ENCODE results near the gene B3GNT3.

Gene B3GNT3, protein sequence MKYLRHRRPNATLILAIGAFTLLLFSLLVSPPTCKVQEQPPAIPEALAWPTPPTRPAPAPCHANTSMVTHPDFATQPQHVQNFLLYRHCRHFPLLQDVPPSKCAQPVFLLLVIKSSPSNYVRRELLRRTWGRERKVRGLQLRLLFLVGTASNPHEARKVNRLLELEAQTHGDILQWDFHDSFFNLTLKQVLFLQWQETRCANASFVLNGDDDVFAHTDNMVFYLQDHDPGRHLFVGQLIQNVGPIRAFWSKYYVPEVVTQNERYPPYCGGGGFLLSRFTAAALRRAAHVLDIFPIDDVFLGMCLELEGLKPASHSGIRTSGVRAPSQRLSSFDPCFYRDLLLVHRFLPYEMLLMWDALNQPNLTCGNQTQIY
- total RNA-seq, result 0.30 to 0.80 (median 0.41) reads per million in 4 donors

- peak in 3 of 5 donors; percentile 19 to 36 (median 28) for DNase-seq
Measured at GRCh38 chr19:17794731-17795494, at the start of gene B3GNT3. Gene B3GNT3, plus strand, starts transcription at chr19:17795138. Its CDS starts 12,670 bp downstream, at chr19:17807808.

DNA sequence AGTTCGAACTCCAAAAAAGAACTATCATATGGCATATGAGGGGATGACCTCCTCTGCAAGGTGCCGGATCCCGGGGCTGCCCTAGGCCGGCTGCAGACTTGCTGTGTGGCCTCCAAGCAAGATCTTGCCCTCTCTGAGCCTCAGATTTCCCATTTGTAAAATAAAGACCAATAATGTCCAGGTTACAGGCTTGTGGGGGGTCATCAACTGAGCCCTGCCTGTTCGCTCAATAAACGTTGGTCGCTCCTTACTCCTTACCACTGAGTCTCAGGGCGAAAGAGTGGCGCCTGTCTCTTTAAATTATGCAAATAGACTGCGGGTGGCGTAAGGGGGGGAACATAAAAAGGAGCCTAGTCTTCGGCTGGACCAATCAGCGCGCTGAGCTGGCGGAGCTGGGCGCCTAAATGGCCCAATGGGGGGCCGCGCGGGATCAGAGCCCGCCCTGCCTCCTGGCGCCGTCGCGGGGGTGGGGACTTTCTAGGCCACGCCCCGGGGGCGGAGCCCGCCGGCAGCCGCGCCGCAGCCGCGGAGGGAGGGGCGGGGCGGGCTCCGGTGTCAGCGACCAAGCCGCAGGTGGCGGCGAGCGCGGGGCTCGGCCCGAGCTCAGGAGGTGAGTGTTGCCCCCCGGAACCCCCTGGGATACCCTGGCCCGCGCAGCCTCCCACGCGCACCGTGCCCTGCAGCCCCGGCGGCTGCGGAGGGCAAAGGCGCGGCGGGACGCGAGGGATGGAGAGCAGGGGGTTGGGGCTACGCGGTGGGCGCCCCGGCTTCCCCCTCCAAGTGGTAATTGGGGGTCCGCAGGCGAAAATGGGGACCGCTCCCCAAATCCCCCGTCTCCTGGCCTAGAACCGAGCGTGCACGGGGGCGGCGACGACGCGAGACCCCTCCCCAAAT lies 47.5 kb upstream of the B3GNT3 start:
- peak; percentile 90 to 96 (median 94) for DNase-seq

DNA sequence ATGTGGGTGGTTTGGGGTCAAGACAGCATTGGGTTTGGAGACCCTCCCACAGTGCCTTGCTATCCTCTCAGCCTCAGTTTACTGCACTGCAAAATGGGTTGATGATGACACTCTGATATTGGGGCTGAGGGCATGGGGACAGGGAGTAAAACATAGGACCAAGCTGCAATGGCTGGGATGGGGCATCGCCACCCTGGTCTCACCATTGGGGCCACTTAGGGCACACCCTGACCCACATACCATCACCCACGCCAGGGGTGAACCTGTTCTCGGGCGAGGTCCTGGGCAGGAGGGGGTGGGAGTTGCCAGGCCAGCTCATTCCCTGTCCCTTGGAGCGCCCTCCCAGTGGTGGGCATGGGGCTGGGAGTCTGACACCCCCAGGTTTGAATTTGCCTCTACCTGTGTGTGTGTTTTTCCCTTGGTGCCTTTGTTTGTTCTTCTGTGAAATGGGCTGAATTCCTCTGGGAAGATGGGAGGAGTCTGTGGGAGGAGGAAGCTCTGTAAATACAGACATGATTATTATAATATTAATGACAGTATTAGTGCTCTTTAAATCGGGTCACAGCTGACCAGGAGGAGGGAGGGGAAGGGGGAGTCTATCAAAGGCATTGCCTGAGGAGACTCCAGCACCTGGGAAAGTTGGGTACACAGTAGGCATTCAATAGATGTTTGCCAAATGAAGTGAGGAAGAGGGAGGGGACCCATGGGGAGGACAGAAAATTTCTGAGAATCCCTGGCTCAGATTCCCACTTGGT lies 45.9 kb upstream of the B3GNT3 start:
- DNase-seq, result no peak

DNA sequence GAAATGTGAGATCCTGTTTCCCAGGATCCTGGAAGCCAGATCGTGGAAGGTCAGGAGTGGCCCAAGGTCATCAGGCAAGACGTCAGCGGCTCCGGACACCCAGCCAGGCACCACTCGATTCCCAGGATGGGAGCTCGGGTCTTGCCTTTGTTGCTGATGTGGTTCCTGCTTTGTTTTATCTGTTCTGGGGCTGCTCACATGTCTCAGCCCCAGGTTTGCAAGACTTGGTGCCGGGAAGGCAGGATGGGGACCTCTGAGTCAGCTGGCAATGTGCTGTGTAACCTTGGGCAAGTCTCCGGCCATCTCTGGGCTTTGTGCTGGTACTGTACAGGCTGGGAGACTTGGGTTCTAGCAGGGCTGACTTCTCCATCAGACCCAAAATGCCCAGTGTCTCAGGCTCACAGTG lies 45.0 kb upstream of the B3GNT3 start:
- peak in 1 of 5 donors; percentile 49 for DNase-seq

GRCh38 chr19:17751103-17751911 lies 43.6 kb upstream of the B3GNT3 start, which contains the start of gene FCHO1:
Gene FCHO1, plus strand, starts transcription at chr19:17751477. Its CDS starts 3,688 bp downstream, at chr19:17755165.
- DNase-seq, result peak; percentile 72 to 91 (median 80)

- peak in 1 of 5 donors; percentile 30 for DNase-seq
Measured at GRCh38 chr19:17751912-17752273, 43.0 kb upstream of the B3GNT3 start.

DNA sequence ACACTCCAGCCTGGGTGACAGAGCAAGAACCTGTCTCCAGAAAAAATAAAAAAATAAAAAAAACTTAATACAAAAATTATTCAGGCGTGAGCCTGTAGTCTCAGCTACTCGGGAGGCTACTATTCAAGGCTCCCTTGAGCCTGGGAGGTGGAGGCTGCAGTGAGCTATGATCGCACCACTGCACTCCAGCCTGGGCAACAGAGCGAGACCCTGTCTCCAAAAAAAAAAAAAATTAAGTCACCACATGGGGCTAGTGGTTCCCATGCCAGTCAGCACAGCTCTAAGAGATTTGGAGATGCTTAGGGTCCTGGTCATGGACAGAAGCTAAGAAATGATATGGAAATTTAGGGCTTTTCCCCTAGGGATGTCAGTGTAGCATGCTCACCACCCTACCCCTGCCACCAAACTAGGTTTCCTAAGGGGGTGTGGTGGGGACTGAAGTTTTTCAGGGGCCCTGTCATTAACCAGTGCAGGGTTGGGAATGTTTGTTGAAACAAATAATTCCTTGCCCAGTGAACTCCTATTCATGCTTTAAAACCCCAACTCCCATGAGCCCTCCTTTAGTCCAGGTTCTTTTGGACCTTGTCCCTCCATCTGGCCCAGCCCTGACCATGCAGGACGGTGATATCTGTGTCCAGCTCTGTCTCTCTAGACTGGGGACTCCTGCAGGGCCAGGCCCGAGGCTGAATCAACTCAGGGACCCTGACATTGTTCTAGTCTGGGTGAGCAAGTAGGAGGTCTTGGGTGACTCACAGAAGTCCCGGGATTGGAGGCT lies 41.9 kb upstream of the B3GNT3 start:
- DNase-seq, result no peak

DNA sequence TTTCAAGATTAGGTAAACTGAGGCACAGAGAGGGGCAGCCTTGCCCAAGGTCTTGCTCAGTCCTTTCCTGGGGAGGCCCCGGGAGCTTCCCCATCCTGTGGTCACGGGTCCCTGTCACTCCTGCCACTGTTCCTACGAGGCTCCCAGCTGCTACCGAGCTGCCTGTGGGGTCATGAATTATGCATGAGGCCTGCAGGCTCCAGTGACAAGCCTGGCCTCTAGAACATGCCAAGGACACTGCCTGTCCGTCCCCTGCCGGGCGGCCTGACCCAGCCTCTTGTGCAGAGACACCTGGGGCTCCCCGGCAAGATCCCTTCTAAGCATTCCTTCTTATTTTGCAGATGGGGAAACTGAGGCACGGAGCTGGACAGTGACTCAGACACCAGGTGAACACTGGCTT lies 41.0 kb upstream of the B3GNT3 start:
- no peak for DNase-seq

- DNase-seq, result no peak
Measured at GRCh38 chr19:17754634-17755442, 40.1 kb upstream of the B3GNT3 start.

GRCh38 chr19:17755443-17755890 lies 39.5 kb upstream of the B3GNT3 start:
- DNase-seq, result no peak

- DNase-seq, result peak in 2 of 5 donors; percentile 25 to 49
Measured at GRCh38 chr19:17755977-17756670, 38.8 kb upstream of the B3GNT3 start.

GRCh38 chr19:17757125-17757524 lies 37.8 kb upstream of the B3GNT3 start:
- no peak for DNase-seq

DNA sequence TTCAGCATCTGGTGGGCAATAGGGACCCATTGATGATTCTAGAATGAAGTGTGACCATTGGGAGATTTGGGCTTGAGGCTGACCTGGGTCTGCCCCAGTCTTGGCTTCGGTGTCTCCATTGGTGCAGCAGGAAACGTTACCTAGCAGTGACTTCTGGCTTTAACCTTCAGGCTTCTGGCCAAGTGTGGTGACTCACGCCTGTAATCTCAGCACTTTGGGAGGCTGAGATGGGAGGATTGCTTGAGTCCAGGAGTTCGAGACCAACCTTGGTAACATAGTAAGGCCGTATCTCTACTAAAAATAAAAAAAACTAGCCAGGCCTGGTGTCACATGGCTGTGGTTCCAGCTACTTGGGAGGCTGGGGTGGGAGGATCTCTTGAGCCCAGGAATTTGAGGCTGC lies 36.4 kb upstream of the B3GNT3 start:
- no peak for DNase-seq

- no peak for DNase-seq
Measured at GRCh38 chr19:17761148-17761547, 33.8 kb upstream of the B3GNT3 start.

- DNase-seq, result no peak
Measured at GRCh38 chr19:17762505-17763229, 32.3 kb upstream of the B3GNT3 start.

DNA sequence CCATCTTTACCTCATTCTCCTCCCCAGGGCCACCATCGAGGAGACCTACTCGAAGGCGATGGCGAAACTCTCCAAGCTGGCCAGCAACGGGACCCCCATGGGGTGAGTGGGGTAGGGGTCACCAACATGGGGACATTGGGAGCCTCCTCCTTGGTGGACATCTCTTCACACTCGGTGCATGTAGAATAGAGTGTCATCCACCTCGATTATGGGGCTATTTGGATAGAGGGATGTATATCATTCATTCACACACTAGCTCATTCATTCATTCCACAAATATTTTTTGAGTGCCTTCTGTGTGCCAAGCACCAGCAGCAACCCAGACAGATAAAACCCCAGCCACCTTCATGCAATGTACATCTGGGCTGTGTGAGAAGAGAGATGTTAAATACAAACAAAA lies 30.6 kb upstream of the B3GNT3 start:
- DNase-seq, result no peak

DNA sequence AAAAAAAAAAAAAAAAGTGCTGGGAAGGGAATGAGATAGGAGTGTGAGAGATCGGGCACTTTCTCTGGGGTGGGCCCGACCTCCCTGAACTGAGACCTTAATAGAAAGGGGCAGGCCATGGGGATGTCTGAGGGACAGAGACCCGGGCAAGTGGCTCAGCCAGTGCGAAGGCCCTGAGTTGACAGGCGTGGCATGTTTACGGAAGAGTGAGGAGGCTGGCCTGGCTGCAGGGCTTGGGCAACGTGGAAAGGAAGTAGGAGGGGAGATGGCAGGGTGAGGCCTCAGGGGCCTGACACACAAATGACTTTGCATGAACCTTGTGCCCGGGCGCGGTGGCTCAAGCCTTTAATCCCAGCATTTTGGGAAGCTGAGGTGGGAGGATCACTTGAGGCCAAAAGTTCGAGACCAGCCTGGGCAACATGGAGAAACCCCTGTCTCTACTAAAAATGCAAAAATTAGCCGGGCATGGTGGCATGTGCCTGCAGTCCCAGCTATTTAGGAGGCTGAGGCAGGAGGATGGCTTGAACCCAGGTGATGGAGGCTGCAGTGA lies 29.8 kb upstream of the B3GNT3 start:
- DNase-seq, result no peak

All from T-helper 1 cell (primary cell).